CD4-positive, alpha-beta T cell (primary cell): ENCODE measurements around the gene SH3D19. TPM values are rescaled to one million over a fixed set of nuclear protein-coding genes. Genes with fewer than 3 reads are reported as not detected.
A peak's percentile ranks its signal among the peaks of the same experiment; 100 is the strongest.

Source experiments
- ATAC-seq: fragments of 200-7000 bp; cut with Tn5 transposase; one replicate; pipeline ENCODE4 v1.10.0; 2022; ENCODE audit warnings: mild to moderate bottlenecking; ENCODE audit not compliant: poor library complexity
- CTCF ChIA-PET: fragments of 350-600 bp; sonication (Branson Sonifier 250); formaldehyde crosslinking; loops from one replicate; lab custom pipeline; 2021; ENCODE audit warnings: antibody characterized with exemption, inconsistent platforms; lab: Charles Lee
- POLR2A ChIA-PET: fragments of 350-600 bp; sonication (Branson Sonifier 250); formaldehyde crosslinking; loops from one replicate; lab custom pipeline; 2021; ENCODE audit warnings: antibody characterized with exemption, inconsistent platforms; lab: Charles Lee
- DNase-seq, 14 experiments: peaks; one replicate each; pipeline ENCODE4 v3.0.0-alpha.2; 2013 to 2020; ENCODE audit warnings: mixed read lengths in 2 of 14
- H3K27ac ChIP-seq, 2 donors: one replicate each; pipeline versions ENCODE4 v1.5.1 to v1.7.0; 2013; ENCODE audit warnings: low read length in 2 of 2, low read depth in 1 of 2, mild to moderate bottlenecking in 1 of 2
- H3K27me3 ChIP-seq, 2 experiments: 1 replicate in 1 of 2; 2 replicates in 1 of 2; pipeline versions ENCODE4 v1.6.1 to v1.7.0; 2013; ENCODE audit warnings: low read length in 2 of 2, control low read depth in 1 of 2, mild to moderate bottlenecking in 1 of 2, moderate library complexity in 1 of 2; ENCODE audit not compliant: insufficient read depth in 2 of 2, control insufficient read depth in 1 of 2
- H3K36me3 ChIP-seq: one replicate; pipeline ENCODE4 v1.6.1; 2013; ENCODE audit warnings: low read length, control low read depth; ENCODE audit not compliant: insufficient read depth
- H3K4me1 ChIP-seq: one replicate; pipeline ENCODE4 v1.6.1; 2013; ENCODE audit warnings: low read length, control low read depth; ENCODE audit not compliant: insufficient read depth
- H3K4me3 ChIP-seq: one replicate; pipeline ENCODE4 v1.5.1; 2013; ENCODE audit warnings: mild to moderate bottlenecking, low read length, moderate library complexity
- H3K9me3 ChIP-seq, 2 experiments: 1 replicate in 1 of 2; 2 replicates in 1 of 2; pipeline versions ENCODE4 v1.6.1 to v1.7.0; 2013; ENCODE audit warnings: low read length in 2 of 2, mild to moderate bottlenecking in 2 of 2, control low read depth in 1 of 2, moderate library complexity in 1 of 2; ENCODE audit not compliant: control insufficient read depth in 1 of 2, insufficient read depth in 1 of 2
- H3K27ac Mint-ChIP-seq: one replicate; pipeline ENCODE4 v1.8.0; 2020; ENCODE audit warnings: mixed read lengths
- H3K27me3 Mint-ChIP-seq: one replicate; pipeline ENCODE4 v1.8.0; 2021; ENCODE audit warnings: mixed read lengths
- H3K36me3 Mint-ChIP-seq: one replicate; pipeline ENCODE4 v1.8.0; 2021; ENCODE audit warnings: low read depth, mixed read lengths
- H3K4me1 Mint-ChIP-seq: one replicate; pipeline ENCODE4 v1.8.0; 2021; ENCODE audit warnings: low read depth, mixed read lengths
- H3K4me3 Mint-ChIP-seq: one replicate; pipeline ENCODE4 v1.8.0; 2020; ENCODE audit warnings: mild to moderate bottlenecking, mixed read lengths
- H3K9me3 Mint-ChIP-seq: one replicate; pipeline ENCODE4 v1.8.0; 2020; ENCODE audit warnings: mixed read lengths
- intact Hi-C, 2 experiments: fragments of 100-400 bp; cut with DNase I in 1 of 2; cut with micrococcal nuclease in 1 of 2; formaldehyde crosslinking; loops; one replicate each; pipeline versions ENCODE4 v1.15.1 to v1.9.0; 2023 to 2025; cut with DNase I, micrococcal nuclease
- total RNA-seq, 174 experiments: library from RNA in 2 of 174; stranded (reverse) in 2 of 174; gene quantifications; one replicate each; pipeline ENCODE4 v1.2.3 and lab custom pipeline; 2021 to 2026
- TF ChIP-seq, protein P1 (sequence below): fragments of 200-600 bp; IDR thresholded peaks from one replicate; pipeline ENCODE4 v1.8.0; 2022; ENCODE audit warnings: antibody characterized with exemption, mild to moderate bottlenecking

The SH3D19 gene
- total RNA-seq, 2 experiments from 2014 or later = 0.27 TPM; not detected in 1

DNA sequence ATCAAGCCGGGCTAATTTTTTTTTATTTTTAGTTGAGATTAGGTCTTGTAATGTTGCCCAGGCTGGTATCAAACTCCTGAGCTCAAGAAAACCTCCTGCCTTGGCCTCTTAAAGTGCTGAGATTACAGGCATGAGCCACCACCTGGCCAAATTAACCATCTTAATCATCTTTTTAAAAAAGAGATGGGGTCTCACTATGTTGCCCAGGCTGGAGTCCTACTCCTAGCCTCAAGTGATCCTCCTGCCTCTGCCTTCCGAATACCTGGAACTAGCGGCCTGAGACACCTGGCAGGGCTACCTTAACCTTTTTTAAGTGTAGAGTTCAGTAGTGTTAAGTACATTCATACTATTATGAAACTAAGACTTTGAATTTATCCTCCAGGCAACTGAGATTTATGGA, 227.6 kb downstream of the SH3D19 start:
- H3K27me3 ChIP-seq = no peaks in the 10 kb centered on the region
- Mint-ChIP-seq H3K4me3 (peak overlapping the region; percentile 87), H3K27ac (peak overlapping the region; percentile 88), H3K4me1 (peaks cover 28% of the 10 kb centered on the region), H3K27me3 (no peaks in the 10 kb centered on the region), H3K9me3 (no peaks in the 10 kb centered on the region), H3K36me3 (peaks cover 38% of the 10 kb centered on the region)
- peaks cover 26% of the 10 kb centered on the region for H3K4me1 ChIP-seq
- no peak for ATAC-seq
- TF ChIP-seq, protein P1, sequence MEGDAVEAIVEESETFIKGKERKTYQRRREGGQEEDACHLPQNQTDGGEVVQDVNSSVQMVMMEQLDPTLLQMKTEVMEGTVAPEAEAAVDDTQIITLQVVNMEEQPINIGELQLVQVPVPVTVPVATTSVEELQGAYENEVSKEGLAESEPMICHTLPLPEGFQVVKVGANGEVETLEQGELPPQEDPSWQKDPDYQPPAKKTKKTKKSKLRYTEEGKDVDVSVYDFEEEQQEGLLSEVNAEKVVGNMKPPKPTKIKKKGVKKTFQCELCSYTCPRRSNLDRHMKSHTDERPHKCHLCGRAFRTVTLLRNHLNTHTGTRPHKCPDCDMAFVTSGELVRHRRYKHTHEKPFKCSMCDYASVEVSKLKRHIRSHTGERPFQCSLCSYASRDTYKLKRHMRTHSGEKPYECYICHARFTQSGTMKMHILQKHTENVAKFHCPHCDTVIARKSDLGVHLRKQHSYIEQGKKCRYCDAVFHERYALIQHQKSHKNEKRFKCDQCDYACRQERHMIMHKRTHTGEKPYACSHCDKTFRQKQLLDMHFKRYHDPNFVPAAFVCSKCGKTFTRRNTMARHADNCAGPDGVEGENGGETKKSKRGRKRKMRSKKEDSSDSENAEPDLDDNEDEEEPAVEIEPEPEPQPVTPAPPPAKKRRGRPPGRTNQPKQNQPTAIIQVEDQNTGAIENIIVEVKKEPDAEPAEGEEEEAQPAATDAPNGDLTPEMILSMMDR = no peak
- H3K4me3 ChIP-seq = no peak overlapping the region
- CTCF ChIA-PET = no interaction called here
- no peak overlapping the region for H3K27ac ChIP-seq
- POLR2A ChIA-PET = interaction anchor here (1.3 to 4.4 kb wide), 2 partner anchors 20 to 82 kb away, joined by 3 to 78 read pairs; partner anchors contain the start of gene LRBA
- H3K36me3 ChIP-seq = peaks cover 23% of the 10 kb centered on the region
- H3K9me3 ChIP-seq = no peaks in the 10 kb centered on the region
- no peak for DNase-seq
- intact Hi-C loops = loop anchor here in 1 of 2 experiments (2.0 to 5.0 kb wide), 4 partner anchors 310 to 1681 kb away; partner anchors contain the start of genes ARFIP1, FBXW7, FHIP1A and GATB

DNA sequence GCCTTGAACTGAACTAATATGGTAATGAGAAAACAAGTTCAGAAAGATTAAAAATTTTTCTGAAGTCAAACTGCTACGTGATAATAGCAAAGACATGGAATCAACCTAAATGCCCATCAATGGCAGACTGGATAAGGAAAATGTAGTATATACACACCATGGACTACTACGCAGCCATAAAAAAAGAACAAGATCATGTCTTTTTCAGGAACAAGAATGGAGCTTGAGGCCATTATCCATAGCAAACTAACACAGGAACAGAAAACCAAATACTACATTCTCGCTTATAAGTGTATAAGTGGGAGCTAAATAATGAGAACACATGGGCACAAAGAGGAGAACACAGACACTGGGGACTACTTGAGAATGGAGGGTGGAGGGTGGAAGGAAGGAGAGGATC, 230.3 kb downstream of the SH3D19 start:
- CTCF ChIA-PET = no interaction called here
- H3K36me3 Mint-ChIP-seq = peaks cover 12% of the 10 kb centered on the region
- Histone ChIP-seq H3K27me3 (no peaks in the 10 kb centered on the region), H3K9me3 (no peaks in the 10 kb centered on the region), H3K4me1 (peaks cover 10% of the 10 kb centered on the region), H3K36me3 (no peaks in the 10 kb centered on the region), H3K27ac (no peak overlapping the region), H3K4me3 (no peak overlapping the region)
- DNase-seq = no peak
- intact Hi-C loops = loop anchor here in 1 of 2 experiments (5.0 kb wide), 2 partner anchors 312 to 667 kb away; partner anchors contain the start of genes FHIP1A and GATB
- no peak overlapping the region for H3K4me3 Mint-ChIP-seq
- no peaks in the 10 kb centered on the region for H3K9me3 Mint-ChIP-seq
- no peak for ATAC-seq
- H3K27me3 Mint-ChIP-seq = no peaks in the 10 kb centered on the region
- POLR2A ChIA-PET = no interaction called here
- no peak overlapping the region for H3K27ac Mint-ChIP-seq
- H3K4me1 Mint-ChIP-seq = peaks cover 3% of the 10 kb centered on the region
- TF ChIP-seq, protein P1 = no peak

GRCh38 chr4:151094290-151094751, 231.1 kb downstream of the SH3D19 start:
- ChIA-PET POLR2A (no interaction called here), CTCF (no interaction called here)
- Mint-ChIP-seq H3K4me3 (no peak overlapping the region), H3K9me3 (no peaks in the 10 kb centered on the region), H3K36me3 (peaks cover 3% of the 10 kb centered on the region), H3K27ac (no peak overlapping the region), H3K4me1 (no peaks in the 10 kb centered on the region), H3K27me3 (no peaks in the 10 kb centered on the region)
- Histone ChIP-seq H3K9me3 (no peaks in the 10 kb centered on the region), H3K4me3 (no peak overlapping the region), H3K27ac (no peak overlapping the region), H3K27me3 (no peaks in the 10 kb centered on the region), H3K4me1 (peaks cover 10% of the 10 kb centered on the region), H3K36me3 (no peaks in the 10 kb centered on the region)
- intact Hi-C loops = no loop called here
- ATAC-seq = no peak
- no peak for DNase-seq
- TF ChIP-seq, protein P1 = no peak
